ENCODE data around the gene CASP2. TPM values are rescaled to one million over a fixed set of nuclear protein-coding genes. Genes with fewer than 3 reads are reported as not detected.

Gene CASP2
- total RNA-seq: 10 to 100 TPM; 18.4 to 25.2 (median 21.3) TPM

GRCh38 chr7:143287935-143288826, at the start of gene CASP2:
Gene CASP2, plus strand, starts transcription at chr7:143288351. Its CDS starts 105 bp downstream, at chr7:143288456.
- H3K4me3 ChIP-seq: peak within 1 kb of the TSS; percentile 58 to 90 (median 76)
- peak within 1 kb of the TSS; percentile 77 to 95 (median 91) for H3K27ac ChIP-seq
- no peaks in the 10 kb centered on the region for H3K27me3 ChIP-seq
- 3 to 4% methylated on average over 76 to 77 of the region's 84 CpGs for WGBS, 2 donors
- TF ChIP-seq CTCF (IDR thresholded peaks at IDR 0.05): peak; percentile 31 to 48 (median 40)
- TF ChIP-seq POLR2A (IDR thresholded peaks at IDR 0.05): peak; percentile 64 to 73
- peak in 1 of 2 donors; percentile 87 for TF ChIP-seq EP300 (IDR thresholded peaks at IDR 0.05)
- H3K9me3 ChIP-seq: no peaks in the 10 kb centered on the region
- H3K4me1 ChIP-seq: peaks cover 0 to 68% (median 35%) of the 10 kb centered on the region in 4 donors
- H3K36me3 ChIP-seq: peaks cover 0 to 15% (median 9%) of the 10 kb centered on the region in 3 donors
- DNase-seq (ENCODE audit: low spot score in 2 of 2): peak; percentile 92 to 94

GRCh38 chr7:143239813-143240212, 48.3 kb upstream of the CASP2 start:
- DNase-seq (ENCODE audit: low spot score in 2 of 2): no peak
- TF ChIP-seq CTCF (IDR thresholded peaks at IDR 0.05) (no peak), EP300 (IDR thresholded peaks at IDR 0.05) (peak in 1 of 2 donors; percentile 61)

GRCh38 chr7:143240291-143241168, 47.6 kb upstream of the CASP2 start:
- TF ChIP-seq CTCF (IDR thresholded peaks at IDR 0.05) (peak; percentile 82 to 94 (median 88)), EP300 (IDR thresholded peaks at IDR 0.05) (no peak)
- WGBS, 2 donors: 16 to 17% methylated on average over 9 of the region's 9 CpGs
- Histone ChIP-seq H3K4me3 (no peak overlapping the region), H3K27me3 (no peaks in the 10 kb centered on the region), H3K27ac (peak overlapping the region in 3 of 4 donors; percentile 15 to 75 (median 31)), H3K4me1 (peaks cover 0 to 24% (median 7%) of the 10 kb centered on the region in 4 donors), H3K9me3 (peaks cover 0 to 20% (median 1%) of the 10 kb centered on the region in 4 donors), H3K36me3 (no peaks in the 10 kb centered on the region)
- peak; percentile 61 to 77 for DNase-seq (ENCODE audit: low spot score in 2 of 2)

More at GRCh38 chr7:143239813-143240212, 48.3 kb upstream of the CASP2 start:
- H3K27ac ChIP-seq: peak overlapping the region in 1 of 4 donors; percentile 75
- H3K4me1 ChIP-seq: peaks cover 0 to 24% (median 7%) of the 10 kb centered on the region in 4 donors
- no peak overlapping the region for H3K4me3 ChIP-seq
- H3K27me3 ChIP-seq: no peaks in the 10 kb centered on the region
- peaks cover 0 to 20% (median 1%) of the 10 kb centered on the region in 4 donors for H3K9me3 ChIP-seq
- H3K36me3 ChIP-seq: no peaks in the 10 kb centered on the region

GRCh38 chr7:143242306-143242705, 45.8 kb upstream of the CASP2 start:
- Histone ChIP-seq H3K4me3 (no peak overlapping the region), H3K27me3 (no peaks in the 10 kb centered on the region), H3K4me1 (peaks cover 0 to 24% (median 7%) of the 10 kb centered on the region in 4 donors), H3K9me3 (peaks cover 0 to 6% (median 0%) of the 10 kb centered on the region in 4 donors), H3K36me3 (no peaks in the 10 kb centered on the region), H3K27ac (no peak overlapping the region)
- DNase-seq (ENCODE audit: low spot score in 2 of 2): no peak
- 84 to 86% methylated on average over 11 of the region's 11 CpGs for WGBS, 2 donors
- no peak for TF ChIP-seq POLR2A (IDR thresholded peaks at IDR 0.05)
- TF ChIP-seq EP300 (IDR thresholded peaks at IDR 0.05): no peak
- TF ChIP-seq CTCF (IDR thresholded peaks at IDR 0.05): no peak

Measured in tibial nerve (tissue), 4 donors.